GM12891 (cell line): ENCODE measurements around the gene NADSYN1.

Source experiments
- DNase-seq: peaks from one replicate; pipeline ENCODE4 v3.0.0; 2011; ENCODE audit warnings: low spot score; ENCODE audit not compliant: insufficient read length
- FAIRE-seq: peaks from 2 replicates; lab custom pipeline; 2011; peaks lifted over from hg19 to GRCh38; lab: Jason Lieb, UNC
- PAX5 ChIP-seq: IDR thresholded peaks from 2 replicates; pipeline ENCODE4 v1.6.1; 2011; ENCODE audit warnings: low read length, moderate library complexity, mild to moderate bottlenecking; ENCODE audit not compliant: insufficient read depth, severe bottlenecking
- POLR2A ChIP-seq: IDR thresholded peaks from 2 replicates; pipeline ENCODE4 v1.6.1; 2011; ENCODE audit warnings: low read depth, low read length, control low read depth
- POLR2AphosphoS5 ChIP-seq: IDR thresholded peaks from 2 replicates; pipeline ENCODE4 v1.6.1; 2011; ENCODE audit warnings: low read depth, low read length, control low read depth
- POU2F2 ChIP-seq: IDR thresholded peaks from 2 replicates; pipeline ENCODE4 v1.6.1; 2011; ENCODE audit warnings: low read depth, mild to moderate bottlenecking, control low read depth, low read length, moderate library complexity
- SPI1 ChIP-seq: IDR thresholded peaks from 2 replicates; pipeline ENCODE4 v1.6.1; 2011; ENCODE audit warnings: low read depth, low read length, control low read depth
- TAF1 ChIP-seq: IDR thresholded peaks from 2 replicates; pipeline ENCODE4 v1.6.1; 2011; ENCODE audit warnings: low read depth, low read length, control low read depth

The NADSYN1 gene

DNA sequence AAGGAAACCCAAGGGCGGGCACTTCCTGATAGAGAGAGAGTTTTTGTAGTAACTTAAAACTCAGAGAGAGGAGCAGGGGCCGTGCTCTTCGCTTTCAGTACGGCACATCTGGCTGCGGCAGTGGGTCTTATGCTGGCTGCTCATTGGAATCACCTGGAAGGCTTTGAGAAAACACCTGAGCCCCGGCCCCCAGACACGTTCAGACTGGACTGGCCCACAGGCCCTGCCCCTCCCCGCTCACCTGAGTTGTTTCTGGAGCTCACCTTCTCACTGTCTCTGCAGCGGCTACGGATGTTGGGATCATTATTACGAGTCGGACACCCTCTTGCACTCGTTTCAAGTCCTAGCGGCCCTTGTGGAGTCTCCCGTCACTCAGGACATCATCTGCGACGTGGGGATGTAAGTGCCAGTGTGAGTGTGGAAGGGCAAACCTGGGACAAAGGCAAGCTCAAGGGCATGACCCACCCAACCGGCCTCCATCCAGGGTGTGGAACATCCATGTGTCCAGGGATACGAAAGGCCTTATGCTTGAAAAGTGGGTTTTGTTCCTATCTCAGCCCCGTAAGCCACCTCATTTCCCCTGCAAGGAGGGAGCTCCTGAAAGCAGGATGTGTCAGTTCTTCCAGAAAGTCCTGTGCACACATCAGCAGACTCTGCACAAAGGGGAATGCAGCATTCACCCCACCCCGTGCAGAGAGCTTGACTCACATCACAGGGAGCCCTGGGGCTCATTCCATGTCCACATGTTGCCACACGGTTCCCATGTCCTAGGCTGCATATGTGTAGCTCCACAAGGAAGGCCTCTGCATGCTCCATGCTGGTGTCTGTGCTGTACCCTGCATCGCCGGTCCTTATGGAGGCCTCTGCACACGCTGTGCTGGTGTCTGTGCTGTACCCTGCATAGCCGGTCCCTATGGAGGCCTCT is 5.4 kb downstream of the NADSYN1 start:
- no peak for FAIRE-seq
- TF ChIP-seq POU2F2 (no peak), POLR2A (no peak), TAF1 (no peak), POLR2AphosphoS5 (no peak), SPI1 (no peak), PAX5 (no peak)
- no peak for DNase-seq

DNA sequence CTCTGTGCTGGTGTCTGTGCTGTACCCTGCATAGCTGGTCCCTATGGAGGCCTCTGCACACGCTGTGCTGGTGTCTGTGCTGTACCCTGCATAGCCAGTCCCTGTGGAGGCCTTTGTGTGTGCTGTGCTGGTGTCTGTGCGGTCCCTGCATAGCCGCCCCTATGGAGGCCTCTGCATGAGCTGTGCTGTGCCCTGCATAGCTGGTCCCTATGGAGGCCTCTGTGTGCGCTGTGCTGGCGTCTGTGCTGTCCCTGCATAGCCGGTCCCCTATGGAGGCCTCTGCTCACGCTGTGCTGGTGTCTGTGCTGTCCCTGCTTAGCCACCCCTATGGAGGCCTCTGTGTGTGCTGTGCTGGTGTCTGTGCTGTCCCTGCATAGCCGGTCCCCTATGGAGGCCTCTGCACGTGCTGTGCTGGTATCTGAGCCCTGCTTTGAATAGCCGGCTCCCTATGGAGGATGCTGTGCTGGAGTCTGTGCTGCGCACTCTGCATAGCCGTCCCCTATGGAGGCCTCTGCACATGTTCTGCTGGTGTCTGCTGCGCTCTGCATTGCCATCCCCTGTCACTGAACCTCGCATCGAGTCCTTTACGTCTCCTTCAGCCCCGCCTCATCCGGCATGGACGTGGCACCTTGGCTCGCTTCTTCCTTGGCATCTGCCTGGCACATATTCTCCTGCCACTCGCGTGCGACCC is 6.2 kb downstream of the NADSYN1 start:
- DNase-seq (no peak), FAIRE-seq (no peak)
- no peak for TF ChIP-seq POLR2A
- no peak for TF ChIP-seq POU2F2
- TF ChIP-seq POLR2AphosphoS5, result no peak
- no peak for TF ChIP-seq PAX5
- no peak for TF ChIP-seq SPI1
- no peak for TF ChIP-seq TAF1

GRCh38 chr11:71459767-71460320 is 6.8 kb downstream of the NADSYN1 start:
- no peak for FAIRE-seq
- DNase-seq, result no peak
- TF ChIP-seq POLR2A (no peak), POU2F2 (no peak), SPI1 (no peak)

DNA sequence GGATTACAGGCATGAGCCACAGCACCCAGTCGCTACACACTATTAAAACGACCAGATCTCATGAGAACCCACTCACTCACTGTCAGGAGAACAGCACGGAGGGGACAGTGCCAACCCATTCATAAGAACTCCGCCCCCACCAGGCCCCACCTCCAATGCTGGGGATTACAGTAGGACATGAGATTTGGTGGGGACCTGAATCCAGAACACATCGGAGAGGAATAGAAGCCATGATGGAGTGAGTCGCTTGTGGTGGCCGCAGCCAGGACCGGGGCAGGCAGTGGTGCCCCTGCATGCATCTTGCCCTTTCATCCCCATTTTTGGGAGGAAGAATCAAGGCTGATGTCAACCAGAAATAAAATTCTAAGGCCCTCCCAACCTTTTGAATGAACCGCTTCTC is 8.7 kb downstream of the NADSYN1 start:
- DNase-seq, result no peak
- FAIRE-seq, result no peak
- TF ChIP-seq TAF1 (no peak), SPI1 (no peak), PAX5 (no peak), POU2F2 (no peak), POLR2A (no peak), POLR2AphosphoS5 (no peak)

GRCh38 chr11:71462726-71463125 is 9.7 kb downstream of the NADSYN1 start:
- FAIRE-seq (no peak), DNase-seq (no peak)
- no peak for TF ChIP-seq POLR2A
- TF ChIP-seq SPI1, result no peak
- TF ChIP-seq POU2F2, result no peak
- no peak for TF ChIP-seq PAX5

DNA sequence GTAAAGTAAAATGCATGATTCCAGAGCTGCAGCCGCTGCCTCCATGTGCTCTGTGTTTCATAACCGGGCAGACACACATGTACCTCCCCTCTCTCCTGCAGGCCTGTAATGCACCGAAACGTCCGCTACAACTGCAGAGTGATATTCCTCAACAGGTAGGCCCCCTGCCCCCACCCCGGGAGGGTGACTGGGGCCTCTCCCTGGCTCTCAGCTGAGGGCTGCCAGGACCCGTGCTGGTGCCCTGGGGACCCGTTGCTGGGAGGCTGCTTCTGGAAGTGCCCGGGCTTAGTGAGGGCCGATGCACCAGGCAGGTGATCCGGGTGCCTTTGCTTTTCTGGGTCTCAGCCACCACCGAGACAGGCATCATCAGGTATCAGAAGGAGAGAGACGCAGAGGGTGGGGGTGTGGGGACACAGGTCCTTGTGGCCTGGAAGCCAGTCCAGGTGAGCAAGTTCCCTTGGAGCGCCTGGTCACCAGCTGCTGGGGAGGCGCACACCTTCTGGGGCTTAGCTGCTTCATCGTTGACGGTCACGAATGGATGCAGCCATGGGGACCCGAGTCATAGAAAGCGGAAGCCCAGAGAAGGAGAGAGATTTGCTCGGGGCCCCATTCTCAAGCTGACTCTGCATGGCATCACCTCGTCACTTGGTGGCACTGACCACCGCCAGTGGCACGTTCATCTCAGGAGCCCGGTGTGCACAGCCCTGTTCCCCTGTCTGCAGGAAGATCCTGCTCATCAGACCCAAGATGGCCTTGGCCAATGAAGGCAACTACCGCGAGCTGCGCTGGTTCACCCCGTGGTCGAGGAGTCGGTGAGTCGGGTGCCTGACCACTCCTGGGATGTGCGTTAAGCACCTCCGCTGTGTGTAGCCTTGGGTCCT is 10.6 kb downstream of the NADSYN1 start:
- FAIRE-seq (no peak), DNase-seq (no peak)
- TF ChIP-seq POU2F2 (no peak), SPI1 (no peak), POLR2AphosphoS5 (no peak), TAF1 (no peak), PAX5 (no peak), POLR2A (no peak)

- FAIRE-seq, result no peak
- no peak for DNase-seq
- TF ChIP-seq POU2F2 (no peak), POLR2A (no peak), SPI1 (no peak), TAF1 (no peak), POLR2AphosphoS5 (no peak), PAX5 (no peak)
These were observed 12.1 kb downstream of the NADSYN1 start for GRCh38 chr11:71465054-71465453.

DNA sequence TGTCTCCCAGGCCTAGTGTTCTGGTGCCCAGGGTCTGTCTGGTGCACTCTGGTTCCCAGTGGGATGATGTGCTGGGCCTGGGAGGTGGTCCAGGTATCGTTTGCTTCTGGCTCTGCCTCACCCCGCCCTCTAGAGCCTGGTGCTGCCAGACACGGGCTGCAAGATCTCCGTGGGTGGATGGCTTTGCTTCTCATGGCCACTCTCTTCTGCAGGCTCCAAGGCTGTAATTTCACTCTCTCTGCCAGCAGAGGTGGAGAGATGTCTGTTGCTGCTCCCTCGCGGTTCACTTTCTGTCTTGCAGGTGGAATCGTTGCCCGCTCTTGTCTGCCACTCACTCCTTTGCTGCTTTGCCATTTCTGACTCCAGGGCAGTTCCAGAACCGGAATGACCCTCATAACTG is 13.4 kb downstream of the NADSYN1 start:
- DNase-seq (no peak), FAIRE-seq (no peak)
- TF ChIP-seq SPI1 (no peak), TAF1 (no peak), POU2F2 (no peak)

- TF ChIP-seq POU2F2 (no peak), SPI1 (no peak), PAX5 (no peak), POLR2AphosphoS5 (no peak), POLR2A (no peak), TAF1 (no peak)
- no peak for FAIRE-seq
- no peak for DNase-seq
These were observed 14.2 kb downstream of the NADSYN1 start for GRCh38 chr11:71467164-71467563.
